Astrocyte (in vitro differentiated cells and primary cell): Measurements from ENCODE around the gene PSRC1.

Experiments
- CTCF ChIP-seq: IDR thresholded peaks from 2 replicates; pipeline ENCODE4 v1.5.1; 2011; ENCODE audit warnings: low read depth, mild to moderate bottlenecking, inconsistent platforms, low read length, moderate library complexity; ENCODE audit not compliant: insufficient read depth
- EZH2 ChIP-seq: IDR thresholded peaks from 2 replicates; pipeline ENCODE4 v1.6.1; 2012; ENCODE audit warnings: mild to moderate bottlenecking, low read length, inconsistent platforms; ENCODE audit not compliant: insufficient read depth

- TF ChIP-seq CTCF: no peak
- TF ChIP-seq EZH2: no peak
These were observed 19.7 kb downstream of the PSRC1 start for GRCh38 chr1:109263234-109263596.
